ENCODE results near the gene PSMD13.
"Not testable (repeated sequence)": the region's sequence is repeated elsewhere in the genome, so short reads cannot be mapped to it uniquely, and the experiment has no call there.

Gene PSMD13

DNA sequence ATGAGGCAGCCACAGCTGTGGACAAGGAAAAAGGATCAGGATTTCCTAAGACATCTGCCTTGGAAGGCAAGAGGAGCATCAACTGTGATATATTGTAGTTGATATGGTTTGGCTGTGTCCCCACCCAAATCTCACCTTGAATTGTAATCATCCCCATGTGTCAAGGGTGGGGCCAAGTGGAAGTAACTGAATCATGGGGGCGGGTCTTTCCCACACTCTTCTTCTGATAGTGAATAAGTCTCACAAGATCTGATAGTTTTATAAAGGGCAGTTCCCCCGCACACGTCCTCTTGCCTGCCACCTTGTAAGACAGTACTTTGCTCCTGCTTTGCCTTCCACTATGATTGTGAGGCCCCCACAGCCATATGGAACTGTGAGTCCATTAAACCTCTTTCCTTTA lies 19.1 kb upstream of the PSMD13 start:
- TF ChIP-seq BHLHE40 (IDR thresholded peaks at IDR 0.05; ENCODE audit: borderline replicate concordance) (no peak), L3MBTL2 (conservative IDR thresholded peaks at IDR 0.05) (no peak), PKNOX1 (IDR thresholded peaks at IDR 0.05) (no peak), ZNF384 (IDR thresholded peaks at IDR 0.05) (no peak), SUZ12 (IDR thresholded peaks at IDR 0.05) (no peak), CTBP1 (IDR thresholded peaks at IDR 0.05; ENCODE audit: borderline replicate concordance) (no peak), FOXK2 (IDR thresholded peaks at IDR 0.05) (no peak), LEF1 (IDR thresholded peaks at IDR 0.05; ENCODE audit: borderline replicate concordance) (no peak)
- ChIA-PET CTCF (no interaction called here), POLR2A (no interaction called here)
- no peak for DNase-seq (ENCODE audit: extremely low spot score)

GRCh38 chr11:218815-219593 lies 17.8 kb upstream of the PSMD13 start:
- TF ChIP-seq CTBP1 (IDR thresholded peaks at IDR 0.05; ENCODE audit: borderline replicate concordance) (no peak), TARDBP (IDR thresholded peaks at IDR 0.05) (no peak), ZNF384 (IDR thresholded peaks at IDR 0.05) (no peak), ARNT (IDR thresholded peaks at IDR 0.05) (no peak), L3MBTL2 (conservative IDR thresholded peaks at IDR 0.05) (no peak), FOXM1 (IDR thresholded peaks at IDR 0.05; ENCODE audit: borderline replicate concordance) (no peak), FOXK2 (IDR thresholded peaks at IDR 0.05) (no peak), BHLHE40 (IDR thresholded peaks at IDR 0.05; ENCODE audit: borderline replicate concordance) (no peak), LEF1 (IDR thresholded peaks at IDR 0.05; ENCODE audit: borderline replicate concordance) (no peak), SP1 (IDR thresholded peaks at IDR 0.05) (no peak), SUZ12 (IDR thresholded peaks at IDR 0.05) (no peak), HDGF (IDR thresholded peaks at IDR 0.05; ENCODE audit: borderline replicate concordance) (no peak), PKNOX1 (IDR thresholded peaks at IDR 0.05) (no peak), NFRKB (IDR thresholded peaks at IDR 0.05) (no peak), FOXA1 (IDR thresholded peaks at IDR 0.05) (no peak), ELF4 (IDR thresholded peaks at IDR 0.05) (no peak)
- no peak for DNase-seq (ENCODE audit: extremely low spot score)
- ChIA-PET CTCF (no interaction called here), POLR2A (interaction anchor here (0.6 kb wide), 1 partner anchor 12 kb away, joined by 4 read pairs; the partner anchor contains the start of genes BET1L and RIC8A)

DNA sequence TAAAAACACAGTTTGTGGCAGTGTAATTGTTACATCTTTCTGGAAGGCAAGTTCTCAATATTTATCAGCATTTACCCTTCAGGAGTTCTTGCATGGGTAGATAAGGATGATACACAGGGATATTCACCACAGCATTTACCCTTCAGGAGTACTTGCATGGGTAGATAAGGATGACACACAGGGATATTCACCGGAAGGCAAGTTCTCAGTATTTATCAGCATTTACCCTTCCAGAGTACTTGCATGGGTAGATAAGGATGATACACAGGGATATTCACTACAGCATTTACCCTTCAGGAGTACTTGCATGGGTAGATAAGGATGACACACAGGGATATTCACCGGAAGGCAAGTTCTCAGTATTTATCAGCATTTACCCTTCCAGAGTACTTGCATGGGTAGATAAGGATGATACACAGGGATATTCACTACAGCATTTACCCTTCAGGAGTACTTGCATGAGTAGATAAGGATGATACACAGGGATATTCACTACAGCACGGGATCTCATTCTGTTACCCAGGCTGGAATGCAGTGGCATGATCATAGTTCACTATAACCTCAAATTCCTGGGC lies 16.0 kb upstream of the PSMD13 start:
- not testable (repeated sequence) for DNase-seq (ENCODE audit: extremely low spot score)
- POLR2A ChIA-PET, result interaction anchor here (2.9 kb wide), 1 partner anchor 14 kb away, joined by 13 read pairs; the partner anchor contains the start of genes BET1L and RIC8A
- CTCF ChIA-PET, result interaction anchor here (0.7 kb wide), 1 partner anchor 472 kb away, joined by 3 read pairs; no protein-coding TSS in a partner anchor

GRCh38 chr11:221539-221938 lies 15.2 kb upstream of the PSMD13 start:
- ChIA-PET CTCF (interaction anchor here (0.7 kb wide), 1 partner anchor 472 kb away, joined by 3 read pairs; no protein-coding TSS in a partner anchor), POLR2A (interaction anchor here (2.9 kb wide), 1 partner anchor 14 kb away, joined by 13 read pairs; the partner anchor contains the start of genes BET1L and RIC8A)
- TF ChIP-seq HDGF (IDR thresholded peaks at IDR 0.05; ENCODE audit: borderline replicate concordance), result no peak
- no peak for TF ChIP-seq FOXK2 (IDR thresholded peaks at IDR 0.05)
- TF ChIP-seq TARDBP (IDR thresholded peaks at IDR 0.05), result no peak
- TF ChIP-seq ZNF384 (IDR thresholded peaks at IDR 0.05), result no peak
- no peak for TF ChIP-seq ARNT (IDR thresholded peaks at IDR 0.05)
- TF ChIP-seq L3MBTL2 (conservative IDR thresholded peaks at IDR 0.05), result no peak
- no peak for TF ChIP-seq NFRKB (IDR thresholded peaks at IDR 0.05)
- no peak for TF ChIP-seq BHLHE40 (IDR thresholded peaks at IDR 0.05; ENCODE audit: borderline replicate concordance)
- TF ChIP-seq FOXM1 (IDR thresholded peaks at IDR 0.05; ENCODE audit: borderline replicate concordance), result no peak
- DNase-seq (ENCODE audit: extremely low spot score), result no peak

GRCh38 chr11:221998-222789 lies 14.6 kb upstream of the PSMD13 start:
- CTCF ChIA-PET, result no interaction called here

More at GRCh38 chr11:221998-222789, 14.6 kb upstream of the PSMD13 start:
- DNase-seq (ENCODE audit: extremely low spot score), result no peak
- POLR2A ChIA-PET, result interaction anchor here (2.9 kb wide), 1 partner anchor 15 kb away, joined by 13 read pairs; the partner anchor contains the start of genes BET1L and RIC8A
- TF ChIP-seq FOXM1 (IDR thresholded peaks at IDR 0.05; ENCODE audit: borderline replicate concordance) (no peak), FOXA1 (IDR thresholded peaks at IDR 0.05) (no peak), ELF4 (IDR thresholded peaks at IDR 0.05) (no peak), NFRKB (IDR thresholded peaks at IDR 0.05) (no peak), SUZ12 (IDR thresholded peaks at IDR 0.05) (no peak), BHLHE40 (IDR thresholded peaks at IDR 0.05; ENCODE audit: borderline replicate concordance) (no peak), PKNOX1 (IDR thresholded peaks at IDR 0.05) (no peak), ZNF384 (IDR thresholded peaks at IDR 0.05) (no peak), TARDBP (IDR thresholded peaks at IDR 0.05) (no peak), CTBP1 (IDR thresholded peaks at IDR 0.05; ENCODE audit: borderline replicate concordance) (no peak), HDGF (IDR thresholded peaks at IDR 0.05; ENCODE audit: borderline replicate concordance) (no peak), SP1 (IDR thresholded peaks at IDR 0.05) (no peak)

Measured in HEK293T (cell line).